Glomerular endothelial cell (primary cell): ENCODE results near the gene FAM107A. TPM values are rescaled to one million over a fixed set of nuclear protein-coding genes. Genes with fewer than 3 reads are reported as not detected.
"Not testable (repeated sequence)": the region's sequence is repeated elsewhere in the genome, so short reads cannot be mapped to it uniquely, and the experiment has no call there.

Experiments used
- DNase-seq: peaks from one replicate; pipeline ENCODE4 v3.0.0-alpha.2; 2011; ENCODE audit warnings: low read depth, low spot score; ENCODE audit errors: extremely low read depth
- total RNA-seq: library from RNA; depleted of rRNA; stranded (reverse); fragments of >200 nt; gene quantifications from 2 replicates; pipeline ENCODE4 v1.2.3, GENCODE V29; 2015

Gene FAM107A
- total RNA-seq, 1 donor from 2014 or later = 48.2 TPM

DNA sequence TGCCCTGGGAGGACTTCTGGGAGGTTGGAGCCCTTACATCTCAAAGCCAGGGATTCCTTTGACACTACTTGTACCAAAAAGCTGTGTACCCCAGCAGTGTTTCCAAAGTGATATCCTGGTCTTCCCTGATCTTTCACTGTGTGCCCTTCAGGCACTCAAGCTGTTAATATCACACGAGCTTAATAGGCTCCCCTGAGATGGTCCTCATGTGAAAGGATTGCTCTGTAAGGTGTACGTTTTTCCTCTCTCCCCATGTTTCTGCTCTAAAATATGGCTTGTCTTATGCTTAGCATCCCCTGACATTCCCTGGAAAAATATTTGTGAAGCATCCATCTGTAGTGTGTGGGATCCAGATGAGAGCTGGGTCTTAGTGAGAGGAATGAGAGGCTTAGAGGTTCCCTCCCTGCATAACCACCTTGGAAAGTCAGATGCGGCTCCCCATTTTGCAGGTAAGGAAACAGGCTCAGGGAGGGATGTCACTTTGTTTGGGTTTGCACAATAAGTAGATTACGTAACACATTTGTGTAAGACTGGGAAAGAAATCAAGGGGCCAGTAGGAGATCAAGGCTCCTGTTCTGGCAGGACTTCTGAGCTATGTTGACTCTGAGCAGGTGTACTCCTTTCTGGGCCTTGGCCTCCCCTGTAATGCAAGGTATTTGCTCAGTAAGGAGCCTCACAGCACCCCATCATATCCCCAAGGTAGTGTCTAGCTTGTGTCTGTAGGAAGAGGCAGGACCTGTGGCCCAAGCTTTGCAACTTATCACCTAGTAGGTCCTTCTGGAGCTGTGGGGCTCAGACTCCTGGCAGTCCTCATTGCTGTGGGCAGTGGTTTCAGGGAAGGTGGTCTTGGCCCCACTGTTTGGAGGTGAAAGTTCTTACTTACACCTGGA, 39.5 kb downstream of the FAM107A start:
- DNase-seq = no peak

DNA sequence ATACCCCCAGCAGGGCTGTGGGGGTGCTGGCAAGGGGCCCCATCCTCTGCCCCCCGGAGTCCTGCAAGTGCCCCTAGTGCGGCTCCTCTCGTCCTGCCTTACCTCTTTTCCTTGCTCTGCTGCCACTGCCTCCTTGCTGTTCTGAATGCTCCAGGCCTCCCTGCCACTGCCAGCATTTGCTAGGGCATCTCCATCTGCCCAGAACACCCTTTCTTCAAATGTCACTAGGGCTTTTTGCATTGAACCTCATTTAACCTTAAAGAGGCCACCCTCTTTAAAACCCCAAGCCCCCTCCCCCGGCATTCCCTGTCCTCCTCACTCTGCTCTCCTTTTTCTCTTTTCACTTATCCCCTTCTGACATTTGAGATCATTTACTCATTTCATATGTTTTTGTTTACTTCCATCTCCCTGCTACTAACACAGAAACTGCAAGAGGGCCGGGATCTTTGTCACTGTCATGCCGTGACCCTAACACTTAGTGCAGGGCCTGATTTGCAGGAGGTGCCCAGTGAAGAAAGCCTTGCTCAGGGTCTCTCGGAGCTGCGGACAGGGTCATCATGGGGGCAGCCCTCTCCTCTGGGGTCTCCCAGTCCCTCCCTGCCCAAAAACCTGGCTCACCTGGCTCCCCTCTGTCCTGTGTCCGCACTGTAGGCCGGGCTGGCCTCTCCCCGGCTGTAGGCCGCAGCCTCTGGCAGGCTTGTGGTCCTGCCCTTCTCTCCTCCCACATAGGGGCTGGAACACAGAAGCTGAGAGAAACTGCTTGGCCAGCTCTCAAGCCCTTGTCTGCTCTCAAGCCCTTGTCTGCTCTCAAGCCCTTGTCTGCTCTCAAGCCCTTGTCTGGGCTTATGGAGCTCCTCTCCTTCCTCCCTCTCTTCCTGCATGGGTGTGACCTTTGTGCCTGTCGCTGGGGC, 40.4 kb downstream of the FAM107A start, which contains the start of gene ACOX2:
TSS of gene ACOX2 (minus strand) at position 690 of the 911 bp plus-strand sequence. CDS start 2,084 bp downstream, outside the sequence.
- no peak for DNase-seq

DNA sequence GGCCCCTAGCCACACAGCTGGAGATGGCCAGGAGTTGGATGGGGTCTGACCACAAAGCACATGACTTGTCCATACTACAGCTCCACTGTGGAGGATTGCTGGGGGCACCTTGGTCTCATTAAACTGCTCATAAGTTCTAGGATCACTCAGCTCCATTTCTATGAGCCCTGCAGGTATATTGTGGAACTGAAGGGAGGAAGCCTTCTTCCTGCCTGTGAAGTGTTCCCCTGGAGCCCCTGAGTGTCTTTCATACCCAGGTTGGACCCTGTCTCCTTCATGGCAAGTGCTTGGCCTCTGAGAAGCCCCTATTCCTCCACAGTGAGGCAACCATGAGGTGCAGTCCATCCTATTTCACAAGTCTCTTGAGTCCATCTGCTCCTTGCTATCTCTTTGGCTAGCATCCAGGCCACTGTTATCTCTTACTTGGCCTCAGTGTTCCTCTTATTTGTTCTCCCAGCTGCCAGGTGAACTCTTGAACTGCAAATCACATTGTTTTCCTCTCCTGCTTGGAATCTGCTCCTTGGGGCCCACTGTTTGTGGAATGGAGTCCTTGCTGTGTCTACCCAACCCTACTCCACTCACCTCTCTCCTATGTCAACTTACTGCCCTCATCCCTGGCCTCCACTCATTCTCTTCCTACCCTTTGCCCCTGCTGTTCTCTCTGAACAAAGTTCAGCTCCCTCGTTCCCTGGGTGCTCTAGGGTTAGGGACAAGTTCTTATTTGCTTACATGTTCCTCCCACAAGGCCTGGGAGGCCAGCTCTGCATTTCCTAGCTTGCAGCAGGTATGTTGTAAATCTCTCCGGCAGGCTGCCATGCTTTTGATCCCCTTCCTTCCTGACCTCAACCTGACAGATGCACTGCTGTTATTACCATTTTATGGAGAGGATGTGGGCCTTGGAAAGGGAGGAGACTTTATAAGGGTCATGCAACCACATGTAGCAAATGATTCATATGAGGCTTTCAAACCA, 41.4 kb downstream of the FAM107A start:
- DNase-seq = no peak

DNA sequence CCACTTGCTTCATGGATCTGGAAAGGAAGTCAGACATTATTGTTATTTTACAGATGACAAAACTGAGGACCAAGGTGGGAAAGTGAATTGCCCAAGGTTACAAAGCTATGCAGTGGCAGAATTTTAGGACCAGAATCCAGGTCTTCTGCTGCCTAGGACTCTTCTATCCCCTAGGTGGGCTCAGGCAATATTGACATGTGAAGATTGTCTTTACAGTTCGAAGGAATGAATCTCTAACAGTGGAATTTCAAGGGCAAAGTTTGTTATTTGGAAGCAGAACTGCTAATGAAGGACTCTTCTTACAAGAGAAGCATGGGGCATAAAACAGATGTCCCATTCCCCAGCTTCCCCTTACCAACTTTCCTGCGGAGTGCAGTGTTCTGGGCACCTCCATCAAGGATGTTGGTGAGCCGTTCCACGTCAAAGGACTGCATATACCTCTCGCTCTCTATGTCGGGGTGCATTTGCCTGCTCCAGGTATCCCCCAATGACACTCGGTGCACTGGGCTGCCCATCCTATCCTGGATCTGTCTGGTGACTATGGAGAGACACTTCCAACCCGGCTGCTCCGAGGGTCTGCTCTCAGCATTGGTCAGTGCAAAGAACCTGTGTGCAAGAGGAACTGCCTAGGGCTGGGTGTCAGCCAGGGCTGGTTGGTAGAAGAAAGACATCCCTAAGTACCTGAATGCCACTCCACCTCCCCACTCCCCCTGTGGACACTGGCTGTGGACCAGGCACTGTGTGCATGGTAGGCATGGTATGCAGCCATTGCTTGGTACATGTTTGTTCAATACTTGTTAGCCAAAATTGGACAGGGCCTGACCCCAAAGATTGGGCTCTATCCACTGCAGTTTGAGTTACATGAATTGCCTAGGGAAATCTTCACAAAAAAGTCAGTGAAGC, 42.3 kb downstream of the FAM107A start:
- DNase-seq = no peak

DNA sequence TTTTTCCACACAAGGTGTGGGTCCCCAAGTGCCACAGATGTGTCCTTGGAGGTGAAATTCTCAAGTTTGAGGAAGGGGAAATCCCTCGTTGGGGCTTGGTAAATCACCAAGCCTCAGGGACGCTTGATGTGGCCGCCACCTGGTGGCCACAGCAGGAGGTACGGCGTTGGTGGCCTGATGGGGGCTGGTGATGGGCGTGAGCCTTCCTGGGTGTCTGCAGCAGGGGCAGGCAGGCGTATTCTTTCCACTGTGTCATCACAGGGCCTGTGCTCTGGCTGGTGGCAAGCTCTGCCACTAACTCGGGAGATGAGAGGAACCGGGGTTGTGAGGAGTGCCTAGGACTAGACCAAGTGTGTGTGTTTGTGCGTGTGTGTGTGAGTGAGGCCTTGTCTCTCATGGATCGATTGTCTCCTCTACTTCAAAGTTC, 44.4 kb downstream of the FAM107A start:
- DNase-seq = no peak

DNA sequence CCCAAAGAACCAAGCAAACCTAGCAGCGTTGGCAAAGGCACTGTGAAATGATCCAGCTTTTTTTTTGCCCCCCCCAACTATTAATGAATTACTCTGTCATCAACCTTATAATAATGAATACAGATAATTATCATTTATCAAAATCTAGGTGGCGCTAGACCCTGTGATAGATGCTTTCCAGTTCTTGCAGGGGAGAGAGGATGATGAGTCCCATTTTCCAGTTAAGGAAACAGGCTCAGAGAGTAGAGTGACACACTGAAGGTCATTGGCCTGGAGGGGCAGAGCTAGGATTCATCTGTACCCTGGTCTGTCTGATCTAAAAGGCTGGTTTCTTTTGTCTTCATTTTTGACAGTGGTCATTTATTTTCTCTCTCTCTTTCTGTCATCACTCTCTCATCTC, 45.2 kb downstream of the FAM107A start:
- no peak for DNase-seq

DNA sequence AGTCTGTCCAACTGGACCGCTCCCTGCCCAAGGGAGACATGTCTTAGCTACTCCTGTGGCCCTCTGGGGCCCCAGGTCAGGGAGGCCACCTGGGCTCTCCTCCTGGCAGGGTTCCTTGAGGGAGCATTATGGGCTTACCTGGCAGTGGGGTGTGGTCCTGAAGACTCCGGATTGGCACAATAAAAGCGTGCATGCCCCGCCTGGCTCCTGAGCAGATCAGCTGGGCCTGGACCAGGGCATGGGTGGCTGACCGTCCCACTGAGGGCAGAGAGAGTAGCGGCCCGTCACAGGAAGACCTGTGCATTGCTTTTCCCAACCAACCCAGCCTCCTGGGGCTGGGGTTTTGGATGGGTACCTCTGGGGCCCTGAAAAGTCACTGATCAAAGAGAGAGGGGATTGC, 45.6 kb downstream of the FAM107A start:
- DNase-seq = no peak

DNA sequence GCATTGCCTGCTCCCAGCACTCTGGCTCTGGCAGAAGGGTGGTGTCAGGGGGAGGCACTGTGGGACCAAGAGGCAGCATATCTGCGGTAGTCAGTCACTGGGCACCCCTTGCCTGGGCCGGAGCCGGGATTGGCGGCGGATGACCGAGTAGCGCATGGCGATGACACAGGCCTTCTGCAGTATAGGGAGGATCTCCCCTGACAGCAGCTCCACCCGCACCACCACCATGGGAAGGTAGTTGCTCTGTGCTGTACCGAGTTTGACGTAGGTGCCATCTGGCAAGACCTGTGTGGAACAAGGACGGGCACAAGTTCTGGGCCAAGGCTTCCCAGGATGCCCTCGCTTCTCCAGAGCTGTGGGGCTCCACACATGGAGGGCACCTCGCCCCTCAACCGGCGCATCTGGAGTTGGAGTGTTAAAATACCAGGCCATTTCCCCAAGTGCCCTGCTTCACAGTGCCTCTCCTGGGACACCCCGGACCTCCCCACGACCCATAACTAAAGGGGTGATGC, 46.8 kb downstream of the FAM107A start:
- DNase-seq = no peak

DNA sequence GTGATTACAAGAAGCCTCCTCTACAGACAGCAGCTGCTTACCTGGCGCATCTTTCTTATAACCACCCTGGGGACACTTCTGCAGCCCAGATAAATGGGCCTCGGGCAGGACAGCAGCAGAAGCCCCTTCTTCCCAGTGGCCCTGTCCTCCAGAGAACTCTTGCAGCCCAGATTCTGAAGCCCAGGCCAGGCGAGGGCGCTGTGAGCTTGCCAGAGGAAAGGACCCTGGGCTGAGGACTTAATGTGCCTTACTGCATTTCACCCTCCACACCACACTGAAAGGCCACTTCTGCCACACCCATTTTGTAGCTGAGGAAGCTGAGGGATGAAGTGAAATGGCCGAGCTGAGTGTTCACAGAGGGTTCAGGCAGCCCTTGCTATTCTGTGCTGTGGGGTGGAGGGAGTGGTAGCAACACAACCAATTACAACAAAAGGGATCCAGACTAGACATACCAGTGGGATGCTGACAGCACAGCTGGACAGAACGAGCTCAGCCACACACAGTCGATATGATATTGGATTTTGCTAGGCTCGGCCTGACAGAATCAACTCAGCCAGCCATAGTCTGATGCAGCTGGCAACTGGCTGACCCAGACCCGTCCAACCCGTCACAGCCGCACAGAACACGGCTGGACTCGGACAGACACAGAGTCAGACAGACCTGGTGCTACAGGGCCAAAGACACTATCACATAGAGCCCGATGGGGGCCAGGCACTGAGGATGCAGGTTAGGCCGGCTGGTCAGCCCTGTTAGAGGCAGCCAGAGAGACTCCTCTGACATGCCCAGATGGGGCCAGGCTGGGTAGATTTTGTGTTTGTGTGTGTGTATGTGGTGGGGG, 47.5 kb downstream of the FAM107A start:
- DNase-seq = no peak

DNA sequence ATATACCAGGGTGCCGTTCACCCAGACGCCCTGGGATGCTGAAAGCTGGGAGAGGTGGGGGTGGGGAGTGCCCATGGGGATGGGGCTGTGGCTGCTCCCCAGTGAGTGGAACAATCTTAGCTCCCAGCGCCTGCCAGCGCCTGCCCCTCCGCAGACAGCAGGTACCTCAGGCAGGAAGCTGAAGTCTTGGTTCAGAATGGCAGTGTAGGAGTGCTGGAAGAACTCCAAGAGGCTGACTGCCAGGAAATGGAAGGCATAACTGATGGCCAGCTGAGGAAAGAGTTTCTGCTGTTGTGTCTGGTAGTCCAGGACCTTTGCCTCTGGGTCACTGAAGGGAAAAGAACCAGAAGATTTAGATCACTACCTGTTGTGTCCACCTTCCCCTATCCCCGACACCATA, 48.6 kb downstream of the FAM107A start:
- DNase-seq = no peak

DNA sequence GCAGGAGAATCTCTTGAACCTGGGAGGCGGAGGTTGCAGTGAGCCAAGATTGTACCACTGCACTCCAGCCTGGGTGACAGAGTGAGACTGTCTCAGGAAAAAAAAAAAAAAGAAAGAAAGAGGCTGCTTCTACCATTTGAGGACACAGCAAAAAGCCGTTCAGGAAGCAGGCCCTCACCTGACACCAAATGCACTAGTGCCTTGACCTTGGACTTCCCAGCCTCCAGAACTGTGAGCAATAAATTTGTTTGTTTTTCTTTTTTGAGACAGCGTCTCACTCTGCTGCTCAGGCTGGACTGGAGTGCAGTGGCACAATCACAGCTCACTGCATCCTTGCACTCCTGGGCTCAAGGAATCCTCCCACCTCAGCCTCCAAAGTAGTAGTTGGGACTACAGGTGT, 49.8 kb downstream of the FAM107A start:
- DNase-seq = not testable (repeated sequence)

DNA sequence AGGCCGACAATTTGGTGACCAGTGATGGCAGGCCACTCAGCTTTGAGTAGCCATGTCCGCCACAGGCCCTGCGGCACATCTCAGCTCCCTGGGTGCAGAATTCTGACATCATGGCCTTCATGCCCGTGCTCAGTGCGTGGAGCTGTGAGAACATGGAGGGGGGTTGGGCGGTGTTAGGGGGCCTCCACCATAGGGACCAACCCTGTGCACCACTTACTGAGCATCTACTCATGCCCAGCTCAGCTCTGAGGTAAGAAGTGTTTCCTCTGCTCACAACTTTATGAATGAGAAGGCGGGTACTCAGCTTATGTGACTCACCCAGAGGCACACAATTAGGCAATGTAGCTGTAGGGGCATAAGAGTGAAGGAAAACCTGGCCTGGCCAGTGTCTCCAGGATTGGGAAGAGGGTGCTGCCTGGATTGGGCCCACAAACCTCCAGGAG, 50.7 kb downstream of the FAM107A start:
- DNase-seq = no peak

DNA sequence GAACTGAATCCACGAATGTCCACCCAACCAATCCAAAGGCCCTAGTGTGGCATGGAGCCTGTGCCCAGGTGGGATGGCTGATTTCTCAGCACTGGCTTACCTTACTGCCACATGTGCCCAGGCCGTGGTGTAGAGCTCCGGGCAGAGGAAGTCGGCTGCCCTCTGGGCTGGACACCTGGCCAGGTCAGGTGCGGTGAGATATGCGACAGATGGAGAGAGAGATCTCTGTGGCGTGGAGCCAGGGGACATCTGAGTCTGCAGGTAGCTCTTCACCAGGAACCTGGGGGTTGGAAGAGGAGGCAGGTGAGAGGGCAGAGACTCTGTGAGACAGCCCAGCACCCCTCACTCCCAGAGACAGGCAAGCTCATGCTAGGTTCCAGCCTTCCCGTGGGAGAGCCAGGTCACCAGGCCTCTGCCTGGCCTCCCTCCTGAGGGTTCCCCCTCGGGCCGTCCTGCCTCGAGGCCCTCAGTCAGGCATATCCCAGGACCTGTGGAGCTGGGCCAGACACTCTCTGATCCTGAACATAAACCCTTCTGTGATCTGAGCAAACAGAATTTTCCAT, 52.8 kb downstream of the FAM107A start:
- DNase-seq = no peak

DNA sequence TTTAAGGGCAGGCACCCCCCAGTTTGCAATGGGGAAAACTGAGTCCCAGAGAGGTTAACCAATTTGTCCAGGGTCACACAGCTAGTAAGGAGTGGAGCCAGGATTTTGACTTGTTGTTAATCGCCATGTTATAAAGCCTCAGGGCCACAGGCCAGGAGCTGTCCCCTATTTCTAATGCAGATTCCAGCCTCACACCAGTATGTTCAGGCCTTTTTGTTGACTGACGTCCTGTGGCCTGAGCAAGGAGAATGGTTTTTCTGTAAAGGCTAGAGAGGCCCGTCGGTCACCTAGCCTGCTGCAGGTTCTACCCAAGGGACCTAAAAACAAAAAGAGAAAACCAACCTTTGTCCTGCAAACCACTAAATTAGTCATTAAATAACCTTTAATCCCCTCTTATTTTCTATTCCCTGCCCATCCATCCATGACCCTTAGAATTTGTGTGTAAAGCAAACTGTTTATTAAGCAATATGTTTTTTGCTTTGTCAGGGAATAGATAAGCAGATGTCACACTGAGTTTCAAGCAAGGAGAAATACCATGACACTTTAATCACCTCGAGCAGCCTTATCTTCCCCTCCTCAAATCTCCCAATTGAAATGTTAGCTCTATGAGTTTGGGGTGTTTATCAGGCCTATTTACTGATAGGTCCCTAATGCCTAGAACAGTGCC, 54.3 kb downstream of the FAM107A start:
- no peak for DNase-seq

DNA sequence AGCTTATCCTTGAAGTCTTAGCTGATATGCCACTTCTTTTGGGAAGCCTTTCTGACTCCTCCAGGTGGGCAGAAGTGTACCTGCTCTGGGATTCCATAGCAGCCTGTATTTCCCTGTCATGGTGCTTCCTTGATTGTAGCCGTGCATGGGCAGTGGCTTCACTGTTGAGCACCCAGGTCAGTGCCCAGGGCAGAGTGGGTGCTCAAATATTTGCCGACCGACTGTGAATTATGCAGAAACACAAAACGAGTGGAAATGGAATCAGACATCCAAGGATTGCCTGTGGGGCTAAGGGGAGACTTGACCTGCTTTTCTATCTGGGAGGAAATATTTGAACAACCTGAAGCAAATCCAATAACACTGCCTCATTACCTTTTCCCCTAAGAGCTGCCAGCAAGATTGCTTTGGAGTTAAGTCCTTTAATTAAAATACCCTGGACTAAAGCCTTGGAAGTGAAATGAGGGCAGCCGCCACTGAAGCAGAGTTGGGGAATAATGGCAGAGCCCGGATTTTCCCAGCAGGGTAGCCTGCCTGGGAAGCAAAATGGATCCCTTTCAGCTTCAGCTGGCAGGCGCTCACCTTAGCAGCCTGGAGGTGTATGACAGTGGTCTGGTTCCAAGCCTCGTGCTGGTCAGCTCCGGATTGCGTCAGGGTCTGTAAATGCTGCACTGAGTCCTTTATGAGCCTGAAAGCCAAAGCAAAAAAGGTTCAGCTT, 55.1 kb downstream of the FAM107A start:
- DNase-seq = no peak

DNA sequence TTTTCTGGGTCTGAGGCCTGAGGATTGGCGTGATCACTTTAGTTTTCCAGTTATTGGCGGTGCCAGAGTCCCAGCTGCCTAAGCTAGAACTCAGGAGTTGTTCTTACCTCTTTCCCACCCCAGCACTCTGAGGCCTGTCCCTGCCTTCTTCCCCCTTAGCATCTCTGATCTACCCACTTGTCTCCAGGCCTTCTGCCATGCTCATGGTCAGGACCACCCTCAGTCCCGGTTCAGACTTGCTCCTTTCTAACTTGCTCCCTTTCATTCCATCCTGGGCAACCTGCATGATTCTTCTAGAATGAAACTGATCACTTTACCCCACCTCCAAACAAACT, 55.9 kb downstream of the FAM107A start:
- DNase-seq = no peak
